ENCODE measurements around the gene FNDC3B.

The FNDC3B gene

DNA sequence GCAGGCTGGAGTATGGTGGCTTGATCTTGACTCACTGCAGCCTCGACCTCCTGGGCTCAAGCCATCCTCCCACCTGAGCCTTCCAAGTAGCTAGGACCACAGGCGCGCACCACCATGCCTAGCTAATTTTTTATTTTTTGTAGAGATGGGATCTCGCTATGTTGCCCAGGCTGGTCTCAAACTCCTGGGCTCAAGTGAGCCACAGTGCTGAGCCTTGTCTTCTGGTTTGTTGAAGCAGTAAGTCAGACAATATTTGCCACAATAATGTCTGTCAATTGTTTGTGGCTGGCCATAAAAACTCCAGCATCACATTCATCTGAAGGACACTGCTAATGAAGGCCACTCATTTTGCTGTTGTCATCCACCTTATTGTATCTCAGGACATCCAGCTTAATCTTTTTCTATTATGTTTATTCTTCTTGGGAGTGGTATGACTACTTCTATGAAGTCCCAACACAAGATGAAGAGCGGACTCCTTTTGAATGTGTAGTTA lies 185.9 kb downstream of the FNDC3B start:
- no peak for DNase-seq (ENCODE audit: low spot score)
- no peak overlapping the region for H3K4me3 ChIP-seq
- no peak overlapping the region for H3K27ac ChIP-seq
- TF ChIP-seq, protein P1, sequence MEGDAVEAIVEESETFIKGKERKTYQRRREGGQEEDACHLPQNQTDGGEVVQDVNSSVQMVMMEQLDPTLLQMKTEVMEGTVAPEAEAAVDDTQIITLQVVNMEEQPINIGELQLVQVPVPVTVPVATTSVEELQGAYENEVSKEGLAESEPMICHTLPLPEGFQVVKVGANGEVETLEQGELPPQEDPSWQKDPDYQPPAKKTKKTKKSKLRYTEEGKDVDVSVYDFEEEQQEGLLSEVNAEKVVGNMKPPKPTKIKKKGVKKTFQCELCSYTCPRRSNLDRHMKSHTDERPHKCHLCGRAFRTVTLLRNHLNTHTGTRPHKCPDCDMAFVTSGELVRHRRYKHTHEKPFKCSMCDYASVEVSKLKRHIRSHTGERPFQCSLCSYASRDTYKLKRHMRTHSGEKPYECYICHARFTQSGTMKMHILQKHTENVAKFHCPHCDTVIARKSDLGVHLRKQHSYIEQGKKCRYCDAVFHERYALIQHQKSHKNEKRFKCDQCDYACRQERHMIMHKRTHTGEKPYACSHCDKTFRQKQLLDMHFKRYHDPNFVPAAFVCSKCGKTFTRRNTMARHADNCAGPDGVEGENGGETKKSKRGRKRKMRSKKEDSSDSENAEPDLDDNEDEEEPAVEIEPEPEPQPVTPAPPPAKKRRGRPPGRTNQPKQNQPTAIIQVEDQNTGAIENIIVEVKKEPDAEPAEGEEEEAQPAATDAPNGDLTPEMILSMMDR (IDR thresholded peaks at IDR 0.05): no peak

DNA sequence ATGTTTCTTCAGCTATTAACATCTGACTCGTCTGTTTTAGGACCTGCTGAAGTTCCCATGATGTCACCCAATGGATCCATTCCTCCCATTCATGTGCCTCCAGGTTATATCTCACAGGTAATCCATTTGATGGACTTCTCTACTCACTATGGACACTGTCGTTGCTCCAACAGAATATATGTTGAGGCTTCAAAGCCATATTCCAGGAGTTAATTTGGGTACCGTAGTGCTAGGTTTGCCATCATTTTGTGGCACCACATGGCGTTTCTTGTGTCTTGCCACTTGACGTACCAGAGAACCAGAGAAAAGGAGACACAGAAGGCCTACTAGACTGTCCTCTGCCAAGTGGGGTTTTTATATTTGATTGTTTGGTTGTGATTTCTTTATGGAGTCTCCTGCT lies 187.5 kb downstream of the FNDC3B start:
- no peak overlapping the region for H3K4me3 ChIP-seq
- H3K27ac ChIP-seq: no peak overlapping the region
- DNase-seq (ENCODE audit: low spot score): no peak
- TF ChIP-seq, protein P1 (IDR thresholded peaks at IDR 0.05): no peak

DNA sequence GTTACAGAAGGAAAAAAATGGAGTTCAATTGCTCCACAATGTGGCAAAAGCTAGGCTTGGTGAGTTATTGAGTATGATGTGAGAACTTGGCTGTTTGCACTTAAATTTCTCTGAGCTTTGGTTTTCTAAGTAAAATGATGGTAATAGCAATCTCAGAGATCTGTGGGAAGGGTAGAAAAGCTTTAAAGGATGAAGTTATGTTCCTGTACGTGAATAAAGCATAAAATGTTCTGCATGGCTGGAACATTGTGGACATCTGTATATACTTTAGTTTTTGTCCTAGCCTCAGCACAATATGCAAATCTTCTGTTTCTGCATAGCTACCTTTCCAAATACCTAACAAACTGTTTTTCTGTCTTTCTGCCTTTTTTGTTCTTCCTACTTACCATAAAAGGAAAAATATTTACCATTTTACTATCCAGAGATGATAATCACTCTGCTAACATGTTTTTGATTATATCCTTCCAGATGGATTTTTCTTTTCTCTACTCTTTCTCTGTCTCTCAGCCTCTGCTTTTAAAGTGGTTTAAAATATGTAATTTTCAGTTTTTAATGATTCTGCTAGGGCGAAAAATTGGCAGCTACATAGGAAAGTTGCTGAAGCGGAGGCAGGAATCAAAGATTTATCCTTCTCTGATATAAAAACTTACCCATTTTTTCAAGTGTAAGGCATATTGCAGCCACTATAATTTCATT lies 188.1 kb downstream of the FNDC3B start:
- H3K4me3 ChIP-seq: no peak overlapping the region
- H3K27ac ChIP-seq: no peak overlapping the region
- DNase-seq (ENCODE audit: low spot score): no peak
- TF ChIP-seq, protein P1 (IDR thresholded peaks at IDR 0.05): no peak

DNA sequence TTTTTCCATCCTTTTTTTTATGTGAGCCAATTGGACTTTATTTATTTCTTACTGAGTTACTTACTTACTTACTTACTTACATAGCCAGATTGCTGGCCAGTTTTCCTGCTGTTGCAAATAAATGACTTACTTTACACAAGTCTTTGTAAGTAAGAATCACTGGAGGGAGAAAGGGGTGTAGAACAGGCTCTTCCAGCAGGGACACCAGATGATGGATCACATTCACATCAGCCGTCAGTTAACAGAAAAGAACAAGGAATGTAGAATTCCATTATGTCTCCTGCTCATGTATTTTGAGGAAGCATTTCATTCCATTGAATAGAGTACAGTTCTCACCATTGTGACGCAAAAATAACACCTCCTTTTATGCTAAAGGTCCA lies 188.6 kb downstream of the FNDC3B start:
- no peak overlapping the region for H3K4me3 ChIP-seq
- no peak for DNase-seq (ENCODE audit: low spot score)
- TF ChIP-seq, protein P1 (IDR thresholded peaks at IDR 0.05): no peak
- no peak overlapping the region for H3K27ac ChIP-seq

DNA sequence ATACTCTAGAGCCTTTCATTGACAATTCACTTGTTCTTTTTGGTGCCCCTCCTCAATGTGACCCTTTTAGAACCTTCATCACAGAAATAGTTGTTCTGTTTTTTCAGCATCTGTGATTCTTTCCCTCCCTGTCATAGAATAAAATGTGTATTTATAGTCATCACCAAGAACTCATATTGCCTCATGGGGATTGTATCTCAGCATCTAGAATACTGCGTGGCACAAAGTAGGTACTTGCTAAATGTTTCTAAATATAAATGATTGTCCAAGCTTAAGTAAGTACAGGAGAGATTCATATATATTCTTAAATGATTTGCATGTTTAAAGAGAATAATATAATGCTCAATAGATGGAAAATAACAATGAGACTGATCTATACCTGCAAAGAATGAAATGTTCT lies 190.1 kb downstream of the FNDC3B start:
- DNase-seq (ENCODE audit: low spot score): no peak
- Histone ChIP-seq H3K27ac (no peak overlapping the region), H3K4me3 (no peak overlapping the region)
- TF ChIP-seq, protein P1 (IDR thresholded peaks at IDR 0.05): no peak

DNA sequence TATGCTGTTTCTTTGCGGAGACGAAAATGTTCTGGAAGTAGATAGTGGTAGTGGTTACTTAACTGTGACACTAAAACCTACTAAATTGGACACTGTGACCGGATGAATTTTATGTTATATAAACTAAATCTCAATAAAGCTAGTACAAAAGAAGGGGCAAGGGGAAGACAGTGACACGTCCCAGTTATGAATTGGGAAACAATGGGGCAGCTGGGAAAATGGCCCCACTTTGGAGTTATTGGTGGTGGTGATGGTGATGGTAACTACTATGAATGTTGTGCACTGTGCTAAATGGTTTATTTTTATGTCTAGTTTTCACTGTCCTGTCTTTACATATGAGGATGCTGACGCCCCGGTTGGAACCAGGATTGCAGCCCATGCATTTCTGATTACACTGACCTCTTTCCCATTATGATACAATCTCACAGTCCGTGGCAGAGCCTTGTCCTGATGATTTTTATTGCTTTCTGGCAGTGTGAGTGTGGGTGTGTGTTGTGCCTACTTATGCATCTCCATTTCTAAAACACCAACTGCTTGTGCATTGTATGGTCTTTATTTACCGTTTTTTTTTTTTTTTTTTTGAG lies 192.0 kb downstream of the FNDC3B start:
- TF ChIP-seq, protein P1 (IDR thresholded peaks at IDR 0.05): no peak
- no peak for DNase-seq (ENCODE audit: low spot score)
- H3K4me3 ChIP-seq: no peak overlapping the region
- no peak overlapping the region for H3K27ac ChIP-seq

Data from coronary artery (tissue), 2 donors.